GM12865 (cell line): ENCODE results near the gene THRB.

Experiments used
- DNase-seq: peaks from one replicate; pipeline ENCODE4 v3.0.0; 2010; ENCODE audit warnings: low read depth
- H3K4me3 ChIP-seq: 2 replicates; pipeline ENCODE4 v1.5.1; 2011; ENCODE audit warnings: mild to moderate bottlenecking, low read depth, low read length, control low read depth
- CTCF ChIP-seq: IDR thresholded peaks from 2 replicates; pipeline ENCODE4 v1.5.1; 2011; ENCODE audit warnings: low read length, control low read depth, low read depth, inconsistent platforms; ENCODE audit not compliant: insufficient read depth; ENCODE audit errors: missing control alignments

The THRB gene

GRCh38 chr3:24500806-24501205, 6.2 kb upstream of the THRB start:
- DNase-seq = no peak
- TF ChIP-seq CTCF = no peak
- H3K4me3 ChIP-seq = no peak overlapping the region

GRCh38 chr3:24499991-24500390, 5.3 kb upstream of the THRB start:
- no peak for DNase-seq

GRCh38 chr3:24498796-24499195, 4.1 kb upstream of the THRB start:
- TF ChIP-seq CTCF = no peak
- H3K4me3 ChIP-seq = no peak overlapping the region
- DNase-seq = no peak

More at GRCh38 chr3:24499991-24500390, 5.3 kb upstream of the THRB start:
- no peak overlapping the region for H3K4me3 ChIP-seq
- no peak for TF ChIP-seq CTCF

DNA sequence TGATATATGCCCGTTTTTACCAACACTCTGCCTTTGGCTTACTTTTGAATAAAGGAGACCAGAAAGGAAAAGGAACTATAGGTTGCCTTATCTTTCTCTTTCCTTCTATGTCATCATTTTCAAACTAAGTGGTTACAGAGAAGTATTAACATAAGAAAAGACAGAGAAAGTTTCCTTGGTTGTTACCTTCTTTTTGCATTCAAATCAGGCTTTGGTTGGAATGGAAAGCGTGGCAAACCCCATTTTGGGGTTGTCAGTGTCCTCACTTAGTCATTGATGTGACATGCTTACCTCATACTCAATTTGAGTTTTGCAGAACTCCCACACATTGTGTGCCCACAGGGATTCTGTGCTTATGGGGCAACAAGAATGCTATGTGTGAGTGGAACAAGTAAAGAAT, 3.7 kb upstream of the THRB start:
- no peak for DNase-seq
- no peak overlapping the region for H3K4me3 ChIP-seq
- TF ChIP-seq CTCF = no peak

GRCh38 chr3:24497942-24498341, 3.3 kb upstream of the THRB start:
- no peak overlapping the region for H3K4me3 ChIP-seq
- TF ChIP-seq CTCF = no peak
- no peak for DNase-seq

DNA sequence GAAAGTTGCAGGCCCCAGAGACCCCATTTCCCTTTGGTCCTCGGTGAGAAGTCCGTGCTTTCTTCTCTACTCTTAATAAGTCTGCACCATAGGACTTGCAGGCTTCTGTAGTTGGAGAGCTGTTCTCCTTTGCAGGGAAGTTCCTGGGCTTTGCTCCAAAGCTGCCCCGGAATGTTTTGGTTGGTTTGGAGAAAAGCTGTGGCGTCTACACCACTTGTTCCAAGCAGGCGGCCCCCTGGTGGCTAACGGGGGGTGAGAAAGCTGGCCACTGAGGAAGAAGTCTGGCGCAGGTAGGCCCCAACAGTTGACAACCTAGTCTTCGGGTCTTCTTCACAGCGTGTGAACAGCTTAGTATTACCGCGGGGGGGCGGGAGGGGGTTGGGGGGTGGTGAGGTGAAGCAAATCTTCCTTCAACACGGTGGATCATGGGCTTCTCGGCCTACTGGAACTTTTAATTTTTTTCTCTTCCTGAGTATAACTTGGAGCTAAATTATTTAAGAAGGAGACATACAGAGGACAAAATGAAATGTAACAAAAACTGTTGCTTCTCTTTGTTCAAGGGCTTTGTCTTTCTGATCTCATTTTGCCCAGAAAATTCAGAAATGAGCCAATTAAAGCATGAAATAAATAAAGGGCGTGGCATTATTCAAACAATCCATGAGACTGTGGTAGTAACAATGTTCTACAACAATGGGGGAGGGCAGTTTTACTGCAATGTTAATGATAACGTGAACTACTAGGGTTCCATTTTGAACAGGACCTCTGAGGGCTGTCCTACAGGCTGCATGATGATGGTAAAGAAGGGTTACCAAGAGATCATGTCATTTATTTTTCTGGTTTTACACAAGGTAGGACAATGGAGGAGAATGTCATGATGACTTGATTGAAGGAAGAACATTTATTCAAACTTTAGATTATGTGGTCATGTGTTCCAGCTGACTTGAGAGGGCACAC, 2.2 kb upstream of the THRB start:
- TF ChIP-seq CTCF = peak; percentile 46
- DNase-seq = peak; percentile 40
- no peak overlapping the region for H3K4me3 ChIP-seq
